ENCODE data around the gene SKAP1.
"Not testable (repeated sequence)": the region's sequence is repeated elsewhere in the genome, so short reads cannot be mapped to it uniquely, and the experiment has no call there.

SKAP1 gene

DNA sequence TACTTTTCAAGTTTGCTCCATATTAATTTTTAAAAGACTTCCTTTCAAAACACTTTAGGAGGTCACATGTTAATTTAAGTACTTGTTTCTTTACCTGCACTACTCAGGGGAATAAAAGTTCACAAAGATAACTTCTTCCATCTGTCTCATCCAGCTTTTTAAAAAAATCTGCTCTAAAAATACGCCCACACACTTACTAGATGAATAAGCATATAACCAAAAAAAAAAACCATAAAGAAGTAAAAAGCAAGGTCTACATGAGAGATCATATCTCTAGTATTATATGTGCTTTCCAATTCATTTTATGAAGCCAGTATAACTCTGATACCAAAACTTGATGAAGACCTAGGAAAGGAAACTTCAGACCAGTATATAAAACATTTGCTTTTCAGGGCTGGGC is 17.2 kb downstream of the SKAP1 start:
- DNase-seq: no peak

DNA sequence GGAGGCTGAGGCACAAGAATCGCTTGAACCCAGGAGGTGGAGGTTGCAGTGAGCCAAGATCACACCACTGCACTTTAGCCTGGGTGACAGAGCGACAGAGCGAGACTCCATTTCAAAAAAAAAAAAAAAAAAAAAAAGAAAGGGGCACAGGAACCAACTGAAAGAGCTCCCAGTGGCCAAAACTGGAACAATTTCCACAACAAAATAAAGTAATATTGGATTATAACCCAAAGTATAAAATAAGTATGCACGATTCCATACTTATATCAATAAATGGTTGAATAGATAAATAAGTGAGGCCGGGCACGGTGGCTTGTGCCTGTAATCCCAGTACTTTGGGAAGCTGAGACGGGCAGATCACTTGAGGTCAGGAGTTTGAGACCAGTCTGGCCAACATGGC is 19.2 kb downstream of the SKAP1 start:
- DNase-seq: not testable (repeated sequence)

DNA sequence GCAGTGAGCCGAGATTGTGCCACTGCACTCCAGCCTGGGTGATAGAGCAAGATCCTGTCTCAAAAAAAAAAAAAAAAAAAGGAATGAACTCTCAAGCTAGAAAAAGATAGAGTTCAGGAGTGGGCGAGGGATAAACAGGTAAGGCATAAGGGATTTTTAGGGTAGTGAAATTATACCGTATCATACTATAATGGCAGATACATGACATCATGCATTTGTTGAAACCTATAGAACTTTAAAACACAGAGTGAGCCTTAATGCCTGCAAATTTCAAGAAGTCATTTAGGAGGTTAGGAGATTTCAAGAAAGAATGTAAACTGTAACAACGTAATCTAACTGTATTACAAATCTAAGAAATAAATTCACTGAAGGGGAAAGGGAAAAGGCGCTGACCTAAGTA is 20.4 kb downstream of the SKAP1 start:
- DNase-seq: no peak

DNA sequence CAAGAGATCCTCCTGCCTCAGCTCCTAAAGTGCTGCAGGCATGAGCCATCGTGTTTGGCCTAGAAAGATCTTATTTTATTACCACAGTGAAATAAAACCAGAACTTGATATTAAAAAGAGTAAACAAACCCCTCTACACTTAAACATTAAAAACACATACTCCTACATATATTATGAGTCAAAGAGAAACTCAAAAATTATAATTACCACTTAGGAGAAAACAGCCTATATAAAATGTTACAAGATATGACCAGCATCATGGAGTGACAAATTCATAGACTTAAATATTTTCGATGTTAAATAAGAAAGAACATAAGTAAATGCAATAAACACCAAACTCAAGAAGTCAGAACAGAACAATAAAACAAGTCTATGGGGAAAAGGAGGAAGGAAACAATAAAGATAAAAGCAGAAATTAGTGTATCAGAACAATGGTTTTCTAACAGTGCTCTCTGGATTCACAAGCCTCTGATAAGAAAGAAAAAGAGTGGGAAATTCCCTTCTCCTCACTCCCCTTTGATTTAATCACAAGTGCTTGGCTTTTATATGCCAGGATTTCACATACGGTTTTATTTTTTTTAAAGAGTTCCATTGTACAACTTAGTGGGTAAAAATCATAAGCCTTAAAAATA is 23.0 kb downstream of the SKAP1 start:
- no peak for DNase-seq

DNA sequence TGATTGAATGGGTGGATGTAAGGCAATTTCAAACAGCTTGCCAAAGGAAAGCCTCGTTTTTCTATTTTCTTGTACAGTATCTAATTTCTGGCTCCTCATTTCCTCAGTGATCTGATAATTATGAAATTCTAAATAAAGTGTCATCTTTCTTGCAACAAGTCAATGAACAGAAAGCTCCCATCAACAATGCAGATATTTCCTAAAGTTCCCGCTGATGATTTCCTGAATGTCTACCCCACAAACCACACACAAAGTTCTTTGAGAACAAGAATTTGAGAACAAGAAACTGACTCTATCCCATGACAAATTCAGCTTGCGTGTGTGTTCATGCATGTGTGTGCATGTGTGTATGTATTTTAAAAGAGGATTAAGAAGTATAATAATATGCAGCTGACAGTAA is 35.2 kb downstream of the SKAP1 start:
- no peak for DNase-seq

DNA sequence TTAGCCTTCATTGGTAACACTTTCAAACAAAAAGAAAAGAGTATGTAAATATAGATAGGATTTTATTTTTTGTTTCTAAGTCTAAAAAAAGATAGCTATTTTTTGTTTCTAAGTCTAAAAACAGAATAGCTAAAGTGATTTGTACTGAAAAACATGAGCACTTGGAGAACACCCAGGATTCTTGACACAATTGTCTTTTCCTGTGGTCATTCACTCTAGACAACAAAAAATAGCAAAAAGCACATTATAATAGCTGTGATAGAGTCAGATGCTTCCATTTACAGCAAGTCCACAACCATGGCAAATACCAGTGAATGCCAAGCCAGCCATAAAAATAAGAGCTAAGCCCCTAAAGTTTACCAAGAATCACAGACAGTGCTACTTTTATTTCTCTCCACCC is 36.7 kb downstream of the SKAP1 start:
- no peak for DNase-seq

DNA sequence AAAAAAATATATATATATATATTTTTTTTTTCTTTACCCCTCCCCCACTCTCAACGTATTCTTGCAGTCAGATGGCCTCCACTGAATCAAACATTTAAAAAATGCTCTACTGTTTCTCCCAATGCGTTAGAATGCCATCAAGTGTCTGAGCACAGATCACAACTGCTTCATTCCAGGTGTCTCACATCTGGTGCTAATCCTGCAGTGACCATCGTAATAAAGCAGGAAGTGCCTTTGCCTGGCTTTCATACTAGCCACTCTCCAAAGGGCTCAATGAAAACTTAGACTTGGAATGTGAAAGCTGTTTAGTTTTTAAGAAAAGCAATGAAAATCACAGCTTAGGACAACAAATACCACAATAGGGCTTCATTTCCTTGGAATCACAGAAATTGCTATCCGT is 37.2 kb downstream of the SKAP1 start:
- DNase-seq: no peak

DNA sequence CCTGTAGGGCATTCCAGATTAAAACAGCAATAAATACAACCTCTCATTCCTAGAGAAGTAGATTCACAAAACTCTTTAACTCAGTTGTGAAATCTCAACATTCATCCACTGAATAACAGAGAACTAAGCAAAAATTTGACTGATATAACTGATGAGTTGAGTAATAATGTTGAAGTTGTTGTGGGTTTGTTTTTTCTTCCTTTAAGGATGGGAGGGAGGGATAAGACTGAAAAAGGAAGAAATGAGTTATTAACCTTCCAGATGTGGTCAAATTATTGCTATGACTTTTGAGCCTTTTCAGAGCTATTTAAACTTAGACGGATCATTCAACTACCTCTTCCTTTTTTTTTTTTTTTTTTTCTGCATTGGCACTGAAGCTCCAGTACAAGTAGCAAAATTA is 38.6 kb downstream of the SKAP1 start:
- no peak for DNase-seq

DNA sequence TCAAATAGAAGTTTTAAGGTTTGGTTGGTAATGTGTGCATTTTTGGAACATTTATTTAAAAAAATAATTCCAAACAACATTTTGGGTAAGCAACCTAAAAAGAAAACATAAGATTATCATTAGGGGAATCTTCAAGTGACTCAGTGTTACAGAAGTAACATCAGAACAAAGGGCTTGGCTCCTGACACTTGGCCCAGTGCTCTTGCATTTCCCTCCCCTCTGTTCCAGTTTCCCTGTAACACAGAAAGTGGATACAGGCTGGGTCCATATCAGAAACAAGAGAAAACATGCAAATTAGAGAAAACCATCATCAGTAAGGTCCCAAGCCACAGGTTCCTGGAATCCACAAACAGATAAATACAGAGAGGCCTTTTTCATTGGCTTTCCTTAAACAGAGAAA is 40.1 kb downstream of the SKAP1 start:
- DNase-seq: no peak

DNA sequence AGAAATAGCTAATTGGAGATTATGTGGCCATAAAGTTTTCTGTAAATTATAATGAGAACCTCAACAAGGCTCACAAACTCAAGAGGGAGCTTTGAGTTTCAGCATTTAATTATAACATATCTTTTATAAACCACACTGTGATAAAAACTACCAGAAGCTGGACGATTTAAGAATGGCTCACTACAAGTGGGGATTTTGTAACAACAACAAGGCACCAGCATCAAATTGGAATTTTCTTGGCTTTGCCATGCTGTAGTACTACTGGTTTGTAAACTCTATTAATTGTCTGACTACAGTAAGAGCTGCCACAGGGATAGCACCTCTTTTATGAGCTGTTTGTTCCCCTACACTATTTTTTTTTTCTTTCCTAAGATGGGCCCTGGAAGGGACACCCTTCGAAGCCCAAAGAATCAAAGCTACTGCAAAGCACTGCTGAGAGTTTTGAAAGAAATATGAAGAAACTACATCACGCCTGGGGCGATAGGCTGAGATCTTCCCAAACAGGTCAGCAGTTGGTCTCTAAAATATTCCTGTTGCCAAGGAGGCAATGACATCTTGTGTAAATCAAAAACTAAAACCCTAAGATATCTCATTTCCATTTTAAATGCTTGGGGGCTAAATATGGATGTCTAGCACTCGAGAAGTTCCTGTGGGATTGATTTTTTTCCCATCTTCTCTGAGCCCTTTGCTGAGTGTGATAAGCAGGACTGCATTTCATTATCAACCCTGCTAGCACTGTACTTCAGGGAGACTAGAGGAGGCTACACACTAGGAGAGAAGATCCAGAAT is 40.9 kb downstream of the SKAP1 start:
- no peak for DNase-seq

DNA sequence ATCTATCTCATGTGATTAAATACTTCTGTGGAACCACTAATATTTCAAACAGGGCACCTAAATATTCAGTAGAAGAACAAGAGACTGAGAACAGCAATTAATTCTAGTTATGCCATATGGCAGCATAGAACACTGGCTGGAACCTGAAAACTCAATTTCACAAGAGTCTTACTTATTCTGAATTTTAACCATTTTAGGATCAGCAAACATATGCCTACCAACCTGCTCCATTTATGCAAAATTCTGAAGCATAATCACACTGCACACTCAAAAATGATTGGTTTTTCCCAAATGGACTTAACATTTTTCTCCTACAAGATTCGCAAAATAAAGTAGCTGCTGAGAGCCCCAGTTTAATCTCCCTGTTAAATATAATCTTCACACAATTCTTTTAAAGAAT is 43.2 kb downstream of the SKAP1 start:
- DNase-seq: no peak

DNA sequence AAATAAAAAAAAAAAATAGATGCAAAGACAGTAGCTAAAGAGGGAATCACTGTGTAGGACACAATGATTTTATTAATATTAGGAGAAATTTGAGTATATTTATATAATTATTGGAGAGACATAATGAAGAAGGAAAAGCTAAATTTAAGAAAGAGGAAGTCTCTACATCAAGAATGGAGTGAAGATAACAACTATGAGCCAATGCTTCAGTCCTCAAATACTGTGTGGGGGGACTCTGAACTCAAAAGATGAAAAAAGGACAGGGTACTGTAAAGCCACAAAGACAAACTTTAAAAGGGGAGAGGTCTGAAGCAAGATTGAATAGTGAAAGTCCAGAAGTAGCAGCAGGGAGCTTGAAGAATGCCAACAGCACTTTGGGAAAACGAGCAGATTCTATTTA is 44.7 kb downstream of the SKAP1 start:
- DNase-seq: no peak

DNA sequence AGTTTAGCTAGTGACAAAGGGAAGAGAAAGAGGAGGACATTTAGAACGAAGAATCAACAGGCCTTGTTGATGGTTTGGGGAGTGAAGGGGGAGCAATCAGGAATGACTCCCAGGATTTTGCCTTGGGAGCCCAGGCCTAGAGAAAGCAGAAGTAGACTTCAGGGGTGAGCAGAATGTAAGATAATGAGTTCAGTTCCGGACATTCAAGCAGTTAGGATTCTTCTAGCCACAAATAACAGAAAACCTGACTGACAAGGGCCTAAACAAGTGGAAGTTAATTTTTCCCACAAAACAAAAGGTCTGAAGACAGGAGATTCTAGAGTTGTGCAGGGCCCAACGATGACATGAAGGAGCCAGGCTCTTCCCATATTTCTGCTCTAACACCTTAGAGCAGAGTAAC is 45.9 kb downstream of the SKAP1 start:
- no peak for DNase-seq

DNA sequence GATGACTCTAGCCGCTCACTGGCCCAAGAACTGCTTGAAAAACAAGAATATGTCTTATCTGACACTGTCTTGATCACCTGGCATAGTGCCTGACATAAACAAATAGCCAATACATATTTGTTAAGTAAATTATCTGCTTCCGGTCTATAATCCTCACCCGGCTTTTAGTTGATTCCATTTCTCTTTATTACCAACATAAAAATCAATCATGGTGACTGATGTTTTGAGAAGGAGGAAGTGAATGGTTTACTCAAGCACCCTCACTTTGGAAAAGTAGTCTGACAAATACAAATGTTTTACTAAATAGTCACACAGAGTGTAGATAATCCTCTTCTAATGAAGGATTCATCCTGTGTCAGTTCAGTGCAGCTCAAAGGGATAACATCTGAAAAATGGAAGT is 47.0 kb downstream of the SKAP1 start:
- no peak for DNase-seq

DNA sequence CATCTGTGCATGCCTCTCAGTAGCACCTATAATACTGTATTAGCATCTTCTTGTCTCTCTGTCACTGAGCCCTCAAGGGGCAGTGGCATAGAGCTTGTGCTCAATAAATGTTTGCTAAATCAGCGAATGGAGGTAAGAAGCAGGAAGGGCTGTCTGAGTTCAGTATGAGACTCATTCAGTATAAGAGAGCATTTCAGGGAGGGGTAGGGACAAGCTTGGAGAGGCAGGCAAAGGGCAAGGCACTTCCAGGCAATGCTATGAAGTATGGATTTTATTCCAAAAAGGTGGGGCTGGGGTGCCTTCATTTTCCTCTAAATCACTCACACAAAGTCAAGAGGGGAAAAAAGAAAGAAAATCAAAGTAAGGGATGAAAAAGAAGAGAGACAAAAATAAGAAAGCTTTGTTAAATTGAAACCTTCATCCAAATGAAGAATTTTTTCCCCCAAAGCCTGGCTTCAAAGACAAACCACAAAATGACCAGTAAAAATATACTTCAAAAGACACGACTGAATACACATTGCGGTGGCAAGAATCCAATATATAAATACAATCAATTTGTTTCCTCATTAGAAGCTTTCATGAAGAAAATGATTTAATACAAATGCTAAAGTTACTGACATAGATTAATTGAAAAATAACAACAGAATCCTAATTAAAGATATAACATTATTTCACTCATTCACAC is 51.2 kb downstream of the SKAP1 start:
- no peak for DNase-seq

DNA sequence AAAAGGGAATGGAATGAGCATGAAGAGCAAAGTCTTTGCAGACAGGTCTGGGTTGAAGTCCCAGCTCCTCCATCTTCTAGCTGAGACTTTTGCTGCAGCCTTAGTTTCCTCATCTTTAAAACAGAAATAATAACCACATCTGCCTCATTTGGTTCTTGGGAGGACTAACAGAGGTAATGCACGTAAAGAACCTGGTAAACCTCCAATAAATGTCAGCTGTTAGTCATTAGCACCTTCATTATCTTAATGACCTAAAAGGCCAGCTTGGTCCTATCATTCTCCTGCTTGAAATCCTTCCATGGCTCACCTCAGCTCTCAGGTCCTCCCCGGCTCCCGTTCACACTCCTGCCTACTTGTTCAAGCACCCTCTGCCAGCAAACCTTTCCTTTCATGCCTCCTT is 51.8 kb downstream of the SKAP1 start:
- no peak for DNase-seq

DNA sequence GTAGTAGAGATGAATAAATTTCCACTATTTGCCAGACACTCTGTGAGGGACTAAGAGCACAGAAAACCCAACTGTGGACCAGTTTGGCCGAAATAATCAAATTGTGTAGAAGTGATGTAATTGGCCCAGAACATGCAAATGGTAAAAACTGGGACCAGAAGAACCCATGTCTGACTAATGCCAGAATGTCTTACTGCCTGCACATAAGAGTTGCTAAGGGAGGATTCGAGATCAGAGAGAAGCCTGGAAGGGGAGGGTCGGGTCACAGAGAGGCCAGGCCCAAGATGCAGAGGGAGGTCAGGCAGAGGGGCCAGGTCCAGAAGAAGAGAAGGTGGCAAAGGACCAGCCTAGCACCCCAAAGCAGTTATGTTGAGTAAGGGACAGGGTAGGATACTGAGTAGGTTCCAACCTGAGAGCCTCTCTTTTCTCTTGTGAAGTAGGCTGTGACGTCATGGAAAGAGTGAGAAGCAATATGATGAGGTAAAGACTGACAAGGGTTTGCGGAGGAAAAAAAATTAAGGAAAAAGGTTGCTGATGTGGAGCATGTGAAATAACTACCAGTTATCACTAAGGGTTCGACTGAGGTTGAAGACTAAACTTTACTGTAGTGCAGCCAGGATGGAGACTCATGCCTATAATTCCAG is 53.2 kb downstream of the SKAP1 start:
- DNase-seq: no peak

DNA sequence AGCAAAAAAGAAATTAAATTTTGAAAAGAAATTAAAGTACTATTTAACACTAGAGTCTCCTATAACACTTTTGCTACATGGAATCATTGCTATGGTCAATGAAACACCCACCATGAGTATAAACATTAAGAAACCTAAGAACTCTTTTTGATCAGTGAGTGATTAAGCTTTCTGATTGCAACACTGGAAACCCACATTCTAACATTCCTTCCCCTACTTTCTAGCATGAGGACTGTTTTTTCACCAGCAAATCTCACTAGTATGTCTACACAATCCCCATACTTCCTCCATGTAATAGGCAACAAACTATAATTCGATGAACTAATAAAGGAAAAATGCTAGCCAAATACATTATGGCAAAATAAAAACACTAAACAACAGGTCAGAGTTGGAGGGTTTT is 54.7 kb downstream of the SKAP1 start:
- DNase-seq: no peak

DNA sequence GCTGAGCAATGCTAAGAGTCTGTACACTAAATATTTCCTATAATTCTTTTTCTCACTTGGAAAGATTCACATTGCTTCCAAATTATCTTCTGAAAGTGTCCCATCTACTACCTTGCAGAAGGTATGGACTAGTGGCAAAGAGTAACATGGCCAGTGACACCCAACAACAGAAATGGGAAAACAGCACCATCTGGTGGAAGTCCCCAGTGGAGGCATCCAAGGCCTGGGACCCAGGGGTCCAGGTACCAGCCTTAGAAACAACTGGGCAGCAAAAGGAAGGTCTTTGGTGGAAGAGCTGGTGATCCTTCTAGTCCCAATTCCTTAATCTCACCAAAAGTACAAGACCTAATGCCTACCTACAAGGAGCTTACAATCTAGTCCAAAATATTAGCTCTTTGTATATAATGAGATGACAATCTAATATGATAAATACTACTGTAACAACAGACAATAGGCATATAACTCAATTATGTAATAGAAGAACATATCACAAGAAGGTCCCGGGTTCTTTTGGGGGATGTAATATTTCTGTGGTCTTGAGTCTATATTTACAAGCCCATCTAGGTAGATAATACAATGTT is 55.3 kb downstream of the SKAP1 start:
- DNase-seq: peak; percentile 19

DNA sequence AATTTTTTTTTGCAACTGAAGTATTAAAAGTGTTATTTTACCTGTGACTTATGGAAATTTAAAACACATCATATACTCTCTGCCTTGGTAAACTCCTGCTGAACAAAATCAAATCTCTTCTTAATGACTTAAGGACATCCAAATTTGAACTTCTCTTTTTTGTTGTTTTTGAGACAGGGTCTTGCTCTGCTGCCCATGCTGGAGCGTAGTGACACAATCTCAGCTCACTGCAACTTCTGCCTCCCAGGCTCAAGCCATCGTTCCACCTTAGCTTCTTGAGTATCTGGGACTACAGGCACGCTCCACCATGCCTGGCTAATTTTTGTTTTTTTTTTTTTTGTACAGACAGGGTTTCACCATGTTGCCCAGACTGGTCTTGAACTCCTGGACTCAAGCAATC is 56.1 kb downstream of the SKAP1 start:
- peak; percentile 41 for DNase-seq

DNA sequence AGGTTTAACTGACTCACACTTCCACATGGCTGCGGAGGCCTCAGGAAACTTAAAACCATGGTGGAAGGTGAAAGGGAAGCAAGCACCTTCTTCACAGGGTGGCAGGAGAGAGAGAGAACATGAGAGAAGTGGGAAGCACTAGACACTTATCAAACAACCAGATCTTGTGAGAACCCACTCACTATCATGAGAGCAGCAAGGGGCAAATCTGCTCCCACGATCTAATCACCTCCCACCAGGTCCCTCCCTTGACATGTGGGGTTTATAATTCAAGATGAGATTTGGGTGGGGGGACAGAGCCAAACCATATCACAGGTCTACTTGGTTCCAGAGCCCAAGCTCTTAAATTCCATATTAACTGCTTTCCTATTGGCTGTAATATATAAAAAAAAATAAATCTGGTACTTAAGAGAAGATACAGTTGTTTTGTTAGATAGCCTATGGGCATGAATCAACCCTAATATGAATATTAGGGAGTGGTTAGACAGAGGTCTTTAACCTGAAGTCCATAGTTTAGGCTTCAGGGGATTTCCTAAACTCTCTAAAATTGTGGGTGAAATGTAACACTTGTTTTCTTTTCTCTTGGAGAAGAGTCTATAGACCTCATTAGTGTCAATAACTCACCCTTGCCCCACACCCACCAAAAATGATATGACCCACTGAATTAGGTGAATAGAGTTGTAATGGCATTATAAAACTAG is 56.7 kb downstream of the SKAP1 start:
- DNase-seq: no peak

DNA sequence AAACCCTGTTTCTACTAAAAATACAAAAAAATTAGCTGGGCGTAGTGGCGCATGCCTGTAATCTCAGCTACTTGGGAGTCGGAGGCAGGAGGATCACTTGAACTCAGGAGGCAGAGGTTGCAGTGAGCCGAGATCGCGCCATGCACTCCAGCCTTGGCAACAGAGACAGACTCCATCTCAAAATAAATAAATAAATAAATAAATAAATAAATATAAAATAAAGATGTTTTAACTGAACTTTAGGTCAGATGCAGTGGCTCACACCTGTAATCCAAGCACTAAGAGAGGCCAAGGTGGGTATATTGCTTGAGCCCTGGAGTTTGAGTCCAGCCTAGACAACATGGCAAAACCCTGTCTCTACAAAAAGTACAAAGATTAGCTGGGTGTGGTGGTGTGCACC is 61.0 kb downstream of the SKAP1 start:
- DNase-seq: not testable (repeated sequence)
